ENCODE data around the gene ZNF429. TPM values are rescaled to one million over a fixed set of nuclear protein-coding genes. Genes with fewer than 3 reads are reported as not detected.

The ZNF429 gene
- polyA plus RNA-seq, 1 donor (not counting 4 experiments of a cell fraction or from before 2014, with no cell fraction given), result 4.4 TPM

DNA sequence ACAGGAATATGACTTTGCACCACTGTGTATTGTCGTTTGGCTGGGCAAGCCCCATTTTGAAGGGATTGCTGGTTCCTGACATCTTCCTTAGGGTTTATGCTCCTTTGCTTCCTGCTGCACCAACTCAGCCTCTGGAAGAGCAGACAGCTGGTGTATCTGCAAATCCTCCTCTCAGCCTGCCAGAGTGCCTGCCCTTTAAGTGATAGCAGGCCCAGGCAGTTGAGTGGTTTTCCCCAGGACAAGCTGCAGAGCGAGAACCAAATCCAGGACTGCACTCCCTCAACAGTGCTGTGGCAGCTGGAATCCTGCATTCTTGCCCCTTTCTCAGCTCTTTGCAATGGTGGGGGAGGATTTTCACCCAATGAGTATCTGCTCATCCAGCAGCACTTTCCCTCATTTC is 85.5 kb downstream of the ZNF429 start:
- no peak overlapping the region for H3K4me2 ChIP-seq (ENCODE audit: control insufficient read depth, extremely low read depth, insufficient read depth, low read depth, low read length)
- H3K4me3 ChIP-seq (ENCODE audit: control insufficient read depth in 2 of 3, extremely low read depth in 1 of 3, insufficient read depth in 2 of 3, low read depth in 1 of 3, low read length in 3 of 3), result no peak overlapping the region
- H3K9me1 ChIP-seq (ENCODE audit: control insufficient read depth, extremely low read depth, insufficient read depth, low read length), result no peaks in the 10 kb centered on the region
- DNase-seq (ENCODE audit: low read depth, low spot score) (no peak), FAIRE-seq (no peak)
- TF ChIP-seq, protein P1, sequence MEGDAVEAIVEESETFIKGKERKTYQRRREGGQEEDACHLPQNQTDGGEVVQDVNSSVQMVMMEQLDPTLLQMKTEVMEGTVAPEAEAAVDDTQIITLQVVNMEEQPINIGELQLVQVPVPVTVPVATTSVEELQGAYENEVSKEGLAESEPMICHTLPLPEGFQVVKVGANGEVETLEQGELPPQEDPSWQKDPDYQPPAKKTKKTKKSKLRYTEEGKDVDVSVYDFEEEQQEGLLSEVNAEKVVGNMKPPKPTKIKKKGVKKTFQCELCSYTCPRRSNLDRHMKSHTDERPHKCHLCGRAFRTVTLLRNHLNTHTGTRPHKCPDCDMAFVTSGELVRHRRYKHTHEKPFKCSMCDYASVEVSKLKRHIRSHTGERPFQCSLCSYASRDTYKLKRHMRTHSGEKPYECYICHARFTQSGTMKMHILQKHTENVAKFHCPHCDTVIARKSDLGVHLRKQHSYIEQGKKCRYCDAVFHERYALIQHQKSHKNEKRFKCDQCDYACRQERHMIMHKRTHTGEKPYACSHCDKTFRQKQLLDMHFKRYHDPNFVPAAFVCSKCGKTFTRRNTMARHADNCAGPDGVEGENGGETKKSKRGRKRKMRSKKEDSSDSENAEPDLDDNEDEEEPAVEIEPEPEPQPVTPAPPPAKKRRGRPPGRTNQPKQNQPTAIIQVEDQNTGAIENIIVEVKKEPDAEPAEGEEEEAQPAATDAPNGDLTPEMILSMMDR (optimal IDR thresholded peaks at IDR 0.05 in 1 of 3, IDR thresholded peaks at IDR 0.05 in 1 of 3, conservative IDR thresholded peaks at IDR 0.05 in 1 of 3; ENCODE audit: extremely low read depth in 1 of 3, insufficient read depth in 2 of 3, low read length in 3 of 3), result no peak
- TF ChIP-seq EZH2 (IDR thresholded peaks at IDR 0.05; ENCODE audit: low read length), result no peak
- dilution Hi-C loops (cut with MboI; ENCODE audit: extremely low pct_ligation_motif_present, low sequenced_read_pairs), result no loop called here
- H3K27me3 ChIP-seq (ENCODE audit: control insufficient read depth, extremely low read depth, insufficient read depth, low read length), result no peaks in the 10 kb centered on the region
- no peaks in the 10 kb centered on the region for H4K20me1 ChIP-seq (ENCODE audit: control insufficient read depth, extremely low read depth, insufficient read depth, low read length)
- H3K27ac ChIP-seq (ENCODE audit: control insufficient read depth, insufficient read depth, low read length), result no peak overlapping the region
- H3K9ac ChIP-seq (ENCODE audit: control insufficient read depth, extremely low read depth, insufficient read depth, low read length), result no peak overlapping the region
- no peaks in the 10 kb centered on the region for H3K36me3 ChIP-seq (ENCODE audit: control insufficient read depth in 2 of 2, extremely low read depth in 1 of 2, insufficient read depth in 2 of 2, low read length in 2 of 2)
- peaks cover 11% of the 10 kb centered on the region for H3K9me3 ChIP-seq (ENCODE audit: control insufficient read depth, low read depth, low read length)
- H3K79me2 ChIP-seq (ENCODE audit: control insufficient read depth, insufficient read depth, low read length), result no peaks in the 10 kb centered on the region
- no peaks in the 10 kb centered on the region for H3K4me1 ChIP-seq (ENCODE audit: control insufficient read depth, extremely low read depth, insufficient read depth, low read length)
- H2AFZ ChIP-seq (ENCODE audit: control insufficient read depth, low read length), result no peak overlapping the region

GRCh38 chr19:21593008-21593481 is 87.6 kb downstream of the ZNF429 start:
- H3K79me2 ChIP-seq (ENCODE audit: control insufficient read depth, insufficient read depth, low read length), result no peaks in the 10 kb centered on the region
- no peaks in the 10 kb centered on the region for H3K27me3 ChIP-seq (ENCODE audit: control insufficient read depth, extremely low read depth, insufficient read depth, low read length)
- no peaks in the 10 kb centered on the region for H3K4me1 ChIP-seq (ENCODE audit: control insufficient read depth, extremely low read depth, insufficient read depth, low read length)
- no peaks in the 10 kb centered on the region for H4K20me1 ChIP-seq (ENCODE audit: control insufficient read depth, extremely low read depth, insufficient read depth, low read length)
- TF ChIP-seq, protein P1 (optimal IDR thresholded peaks at IDR 0.05 in 1 of 3, IDR thresholded peaks at IDR 0.05 in 1 of 3, conservative IDR thresholded peaks at IDR 0.05 in 1 of 3; ENCODE audit: extremely low read depth in 1 of 3, insufficient read depth in 2 of 3, low read length in 3 of 3), result no peak
- TF ChIP-seq EZH2 (IDR thresholded peaks at IDR 0.05; ENCODE audit: low read length), result no peak
- no peak overlapping the region for H3K4me2 ChIP-seq (ENCODE audit: control insufficient read depth, extremely low read depth, insufficient read depth, low read depth, low read length)
- FAIRE-seq (no peak), DNase-seq (ENCODE audit: low read depth, low spot score) (no peak)
- dilution Hi-C loops (cut with MboI; ENCODE audit: extremely low pct_ligation_motif_present, low sequenced_read_pairs), result no loop called here
- H2AFZ ChIP-seq (ENCODE audit: control insufficient read depth, low read length), result no peak overlapping the region
- H3K27ac ChIP-seq (ENCODE audit: control insufficient read depth, insufficient read depth, low read length), result no peak overlapping the region
- no peaks in the 10 kb centered on the region for H3K9me1 ChIP-seq (ENCODE audit: control insufficient read depth, extremely low read depth, insufficient read depth, low read length)
- H3K9me3 ChIP-seq (ENCODE audit: control insufficient read depth, low read depth, low read length), result peaks cover 10% of the 10 kb centered on the region
- no peak overlapping the region for H3K9ac ChIP-seq (ENCODE audit: control insufficient read depth, extremely low read depth, insufficient read depth, low read length)
- H3K36me3 ChIP-seq (ENCODE audit: control insufficient read depth in 2 of 2, extremely low read depth in 1 of 2, insufficient read depth in 2 of 2, low read length in 2 of 2), result no peaks in the 10 kb centered on the region
- no peak overlapping the region for H3K4me3 ChIP-seq (ENCODE audit: control insufficient read depth in 2 of 3, extremely low read depth in 1 of 3, insufficient read depth in 2 of 3, low read depth in 1 of 3, low read length in 3 of 3)

All from keratinocyte (primary cell).